Activated T-cell treated with anti-CD3 and anti-CD28 coated beads, Interleukin-2, amount 50 U/mL, for 1 hour (primary cell): ENCODE results near the gene MTHFS.

Experiments
- DNase-seq: peaks from one replicate; pipeline ENCODE4 v3.0.0-alpha.2; 2020

MTHFS gene

DNA sequence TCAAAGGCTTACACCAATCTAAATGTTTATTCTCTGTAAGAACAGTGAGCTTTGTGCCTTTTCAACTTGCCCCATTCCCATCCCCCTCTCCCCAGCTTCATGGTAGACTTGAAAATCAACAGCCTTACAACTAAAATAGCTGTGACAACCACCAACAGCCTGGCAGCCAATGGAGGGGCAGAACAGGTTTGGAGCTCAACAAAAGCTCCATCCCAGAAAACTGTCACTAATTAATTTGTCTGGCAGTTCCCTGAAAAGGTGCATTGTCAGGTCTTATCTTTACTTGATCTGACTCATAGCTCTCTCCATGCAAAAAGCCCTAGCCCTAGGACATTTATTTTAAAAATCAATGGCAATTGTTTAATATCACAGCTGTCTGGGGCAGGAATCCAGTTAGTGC lies 22.6 kb downstream of the MTHFS start:
- DNase-seq = no peak

GRCh38 chr15:79872358-79873017 lies 24.3 kb downstream of the MTHFS start:
- no peak for DNase-seq

- DNase-seq = no peak
Measured at GRCh38 chr15:79868554-79868953, 28.3 kb downstream of the MTHFS start.

DNA sequence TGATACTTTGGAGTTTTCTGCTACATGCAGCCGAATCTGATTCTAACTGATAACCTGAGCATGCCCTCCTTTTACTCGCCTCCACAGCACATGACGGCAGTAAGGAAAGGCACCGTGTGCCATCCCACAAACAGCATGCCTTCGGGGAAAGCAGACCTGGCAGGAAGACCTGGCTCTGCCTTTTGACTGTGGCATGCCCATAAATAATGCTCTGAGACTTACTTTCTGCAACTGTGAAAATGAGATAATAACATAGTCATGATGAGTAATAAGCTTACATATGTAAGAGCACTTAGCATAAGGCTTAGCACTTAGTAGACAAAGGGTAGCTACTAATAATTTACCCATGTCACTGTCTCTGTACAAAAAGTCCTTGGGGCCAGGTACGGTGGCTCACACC lies 32.9 kb downstream of the MTHFS start:
- DNase-seq = no peak

- no peak for DNase-seq
Measured at GRCh38 chr15:79862191-79862590, 34.6 kb downstream of the MTHFS start.

GRCh38 chr15:79860661-79861060 lies 36.2 kb downstream of the MTHFS start:
- no peak for DNase-seq

GRCh38 chr15:79858469-79858868 lies 38.3 kb downstream of the MTHFS start:
- no peak for DNase-seq

DNA sequence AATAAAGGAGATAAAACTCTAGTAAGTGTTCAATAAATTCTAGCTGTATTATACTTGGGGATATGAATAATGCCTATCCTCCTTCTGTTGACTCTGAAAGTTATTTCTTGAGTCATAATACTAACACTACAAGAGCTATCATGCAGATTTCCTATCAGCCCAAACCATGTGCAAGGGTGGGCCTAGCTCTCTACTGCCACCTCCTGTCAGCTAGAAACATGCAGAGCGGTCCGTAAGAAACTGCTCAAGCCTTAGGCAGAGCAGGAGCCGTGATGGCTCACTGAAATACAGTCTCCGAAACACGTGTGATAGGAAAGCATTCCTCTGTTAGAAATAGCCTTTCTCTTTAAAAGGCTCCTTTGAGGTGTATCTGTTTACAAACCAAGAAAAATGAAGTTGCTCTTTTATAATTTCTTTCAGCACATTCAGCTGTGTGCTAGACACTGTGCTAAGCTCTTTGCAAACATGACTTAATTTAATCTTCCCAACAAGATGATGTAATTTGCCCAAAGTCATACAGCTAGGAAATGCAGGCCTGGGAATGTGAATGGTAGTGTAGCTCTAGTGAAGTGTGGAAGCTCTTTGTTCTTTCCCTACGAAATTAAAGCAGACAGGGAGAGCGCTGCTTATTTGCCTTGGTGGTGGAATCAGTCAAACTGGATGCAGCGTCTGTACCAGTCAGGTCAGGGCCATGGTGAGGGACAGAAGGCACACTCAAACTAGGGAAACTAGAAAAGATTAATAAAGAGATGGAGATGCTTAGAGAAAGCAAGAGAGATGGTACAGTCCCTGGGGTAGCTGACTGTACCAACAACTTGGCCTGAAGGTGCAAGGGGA lies 43.1 kb downstream of the MTHFS start:
- DNase-seq = peak; percentile 55

- DNase-seq = no peak
Measured at GRCh38 chr15:79849789-79850188, 47.0 kb downstream of the MTHFS start.

- no peak for DNase-seq
Measured at GRCh38 chr15:79846539-79846938, 50.3 kb downstream of the MTHFS start.

DNA sequence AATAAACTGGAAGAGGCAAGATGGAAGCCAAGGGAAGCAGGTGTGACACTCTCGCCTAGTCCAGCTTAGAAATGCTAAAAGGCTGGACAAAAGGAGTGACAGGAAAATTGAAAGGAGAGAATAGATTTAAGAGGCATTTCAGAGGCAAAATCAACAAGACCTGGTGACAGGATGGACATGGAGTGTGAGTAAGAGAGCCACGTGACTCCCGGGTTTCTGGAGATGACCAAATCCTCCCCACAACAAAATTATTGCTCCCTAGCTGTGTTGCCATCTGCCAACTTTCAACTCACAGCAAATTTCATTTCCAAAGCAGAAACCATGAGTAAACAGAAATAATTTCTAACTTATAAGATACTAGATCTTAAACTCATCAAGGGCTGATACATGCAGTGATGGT lies 52.6 kb downstream of the MTHFS start:
- DNase-seq = no peak

DNA sequence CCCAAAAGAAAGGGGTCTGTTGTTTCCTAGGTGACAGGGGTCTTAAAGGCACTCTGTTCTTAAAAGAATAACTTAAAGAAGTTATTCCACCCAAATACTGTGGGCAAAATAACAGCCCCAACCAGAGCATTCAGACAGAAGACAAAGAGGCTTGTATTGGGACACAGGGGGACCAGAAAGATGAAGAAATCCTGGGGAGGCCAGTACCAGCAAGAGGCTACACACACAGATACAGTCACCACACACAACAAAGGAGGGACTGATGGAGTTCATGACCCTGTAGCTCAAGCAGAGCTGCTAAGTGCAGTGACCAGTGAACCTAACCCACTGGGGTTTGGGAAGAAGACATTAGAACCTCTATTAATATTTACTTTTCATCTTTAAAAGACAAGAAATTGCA lies 59.0 kb downstream of the MTHFS start:
- DNase-seq = no peak

- no peak for DNase-seq
Measured at GRCh38 chr15:79834495-79834894, 62.3 kb downstream of the MTHFS start.

GRCh38 chr15:79832367-79833120 lies 64.3 kb downstream of the MTHFS start:
- DNase-seq = no peak

DNA sequence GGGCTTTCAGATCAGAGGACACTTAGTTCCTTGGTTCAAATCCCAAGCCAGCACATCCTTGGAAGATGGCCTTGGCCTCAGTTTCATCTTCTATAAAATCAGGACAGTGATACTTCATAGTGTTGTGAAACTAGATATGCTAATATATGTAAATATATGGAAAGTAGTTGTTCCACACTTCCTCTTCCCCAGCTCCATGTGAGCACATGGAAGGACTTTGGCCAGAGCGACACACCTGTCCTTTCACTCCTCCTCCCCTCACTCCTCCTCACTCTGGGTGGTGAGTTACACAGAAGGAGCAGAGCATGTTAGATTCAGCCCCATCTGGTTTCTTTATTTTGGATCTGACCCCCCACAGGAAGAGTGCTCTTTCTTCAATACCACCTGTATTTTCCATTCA lies 65.2 kb downstream of the MTHFS start:
- no peak for DNase-seq

DNA sequence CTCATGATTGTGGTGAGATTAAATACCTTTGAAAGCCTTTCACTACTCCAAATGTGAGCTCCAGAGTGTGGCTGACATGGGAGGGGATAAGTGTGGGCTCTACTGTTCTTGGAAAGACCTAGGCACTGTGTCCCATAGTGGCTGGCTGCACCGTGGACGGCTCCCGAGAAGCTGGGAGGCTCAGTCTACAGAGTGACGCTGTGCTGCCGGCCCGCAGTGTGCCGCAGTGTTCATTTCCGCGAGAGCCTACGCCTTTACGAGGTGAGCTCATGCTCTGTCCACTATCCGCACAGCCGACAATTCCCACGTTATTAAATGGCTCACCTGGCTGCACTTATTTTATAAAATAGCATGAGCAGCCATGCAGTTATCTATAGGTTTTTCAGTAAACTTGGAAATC lies 66.9 kb downstream of the MTHFS start:
- no peak for DNase-seq

DNA sequence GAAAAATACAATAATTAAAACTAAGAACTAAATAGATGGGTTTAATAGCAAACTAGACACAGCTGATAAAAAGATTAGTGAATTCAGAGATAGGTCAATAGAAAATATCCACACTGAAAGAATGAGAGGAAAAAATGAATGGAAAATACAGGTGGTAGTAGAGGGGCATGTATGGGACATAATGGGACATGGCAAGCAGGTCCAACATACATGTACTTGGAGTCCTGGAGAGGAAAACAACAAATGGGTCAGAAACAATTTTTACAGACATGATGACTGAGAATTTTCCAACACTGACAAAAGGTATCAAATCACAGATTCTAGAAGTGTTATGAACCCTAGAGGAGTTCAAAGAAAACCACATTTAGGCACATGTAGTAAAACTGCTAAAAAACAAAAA lies 68.4 kb downstream of the MTHFS start:
- no peak for DNase-seq

DNA sequence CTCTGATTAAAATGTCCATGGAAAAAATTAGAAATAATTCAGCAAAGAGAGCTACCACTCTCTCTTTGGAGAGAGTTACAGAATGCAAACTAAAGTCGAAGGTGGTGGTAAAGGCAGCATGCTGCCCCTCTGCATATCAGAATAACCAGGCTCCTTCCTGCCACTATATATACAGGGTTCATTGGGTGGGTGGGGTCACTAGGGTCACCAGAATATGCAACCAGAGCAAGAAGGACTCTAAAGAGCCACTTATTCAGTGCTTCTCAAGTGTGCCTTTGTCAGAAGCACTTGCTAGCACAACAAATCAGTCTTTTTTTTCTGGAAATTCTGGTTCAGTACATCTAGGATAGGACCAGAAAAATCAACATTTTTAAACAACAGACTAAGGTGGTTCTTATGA lies 70.0 kb downstream of the MTHFS start:
- DNase-seq = no peak

DNA sequence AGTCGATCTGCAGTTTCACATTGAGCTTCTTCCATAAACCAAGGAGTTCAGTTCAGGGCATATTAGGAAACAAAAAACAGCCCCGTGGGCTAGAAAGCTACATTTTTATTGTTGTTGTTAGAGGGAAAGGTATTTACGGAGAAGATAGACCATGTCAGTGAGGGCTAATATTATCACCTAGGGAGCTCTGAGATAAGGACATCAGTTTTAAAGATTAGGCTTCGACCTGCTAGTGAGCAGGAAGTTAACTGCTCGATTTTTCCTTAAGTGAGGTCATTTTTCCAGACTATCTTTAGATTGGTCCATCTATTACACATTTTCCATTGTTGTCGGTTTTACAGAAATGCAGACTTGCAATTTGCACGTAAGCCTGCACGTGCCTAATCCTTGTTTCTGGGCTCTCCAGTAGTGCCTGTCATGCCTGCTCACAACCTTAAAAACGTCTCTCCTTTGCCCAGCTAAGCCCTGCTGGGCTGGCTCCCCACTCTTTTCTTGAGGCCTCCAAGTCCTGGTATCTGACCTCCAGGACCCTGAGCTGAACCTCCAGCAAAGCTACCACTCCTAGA lies 72.6 kb downstream of the MTHFS start:
- no peak for DNase-seq

GRCh38 chr15:79820820-79821219 lies 76.0 kb downstream of the MTHFS start:
- no peak for DNase-seq

- no peak for DNase-seq
Measured at GRCh38 chr15:79820176-79820575, 76.6 kb downstream of the MTHFS start.

DNA sequence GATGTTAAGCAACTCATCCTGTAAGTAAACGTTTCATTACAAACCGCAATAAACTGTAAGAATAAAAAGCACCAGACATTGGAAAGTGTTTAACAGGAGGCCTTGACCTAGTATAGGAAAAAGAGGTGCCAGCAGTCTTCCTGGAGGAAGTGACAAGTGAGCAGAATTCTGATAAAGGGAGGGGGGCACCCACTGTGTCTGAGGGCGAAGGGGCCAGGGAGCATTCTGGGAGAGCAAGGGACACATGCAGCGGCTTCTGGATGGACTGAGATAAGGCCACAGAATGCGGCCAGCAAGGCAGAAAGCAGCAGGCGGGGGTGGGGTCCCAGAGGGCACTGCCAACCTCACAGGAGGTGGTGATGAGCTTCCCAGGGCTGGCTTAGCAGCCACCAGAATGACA lies 80.2 kb downstream of the MTHFS start:
- no peak for DNase-seq

GRCh38 chr15:79815468-79815867 lies 81.3 kb downstream of the MTHFS start:
- DNase-seq = no peak

DNA sequence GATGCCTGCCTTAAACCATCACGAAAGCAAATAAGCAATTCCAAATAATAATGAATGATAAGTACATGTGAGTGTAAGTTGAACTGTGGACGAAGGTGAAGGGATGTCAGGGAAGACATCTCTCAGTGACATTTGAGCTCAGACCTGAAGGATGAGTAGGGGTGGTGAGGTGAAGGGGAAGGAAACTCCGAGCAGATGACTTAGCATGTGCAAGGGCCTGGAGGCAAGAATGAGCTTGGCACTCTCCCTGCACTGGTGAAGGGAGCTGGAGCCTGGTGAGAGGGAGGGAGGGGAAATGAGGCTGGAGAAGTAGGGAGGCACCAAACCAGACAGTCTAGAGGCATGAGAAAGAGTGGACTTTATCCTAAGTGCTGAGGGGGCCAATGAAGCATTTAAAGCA lies 84.3 kb downstream of the MTHFS start:
- DNase-seq = no peak
